B cell (primary cell): ENCODE results near the gene ADGRL2.

Experiments used
- EZH2 ChIP-seq: IDR thresholded peaks from 2 replicates; pipeline ENCODE4 v1.6.1; 2012; ENCODE audit warnings: borderline replicate concordance, low read depth, mild to moderate bottlenecking, moderate library complexity, low read length; ENCODE audit not compliant: insufficient read depth, poor library complexity, severe bottlenecking
- TF ChIP-seq, protein P1 (sequence below): fragments of 200-600 bp; IDR thresholded peaks from one replicate; pipeline ENCODE4 v1.8.0; 2022; ENCODE audit warnings: antibody characterized with exemption, mild to moderate bottlenecking

DNA sequence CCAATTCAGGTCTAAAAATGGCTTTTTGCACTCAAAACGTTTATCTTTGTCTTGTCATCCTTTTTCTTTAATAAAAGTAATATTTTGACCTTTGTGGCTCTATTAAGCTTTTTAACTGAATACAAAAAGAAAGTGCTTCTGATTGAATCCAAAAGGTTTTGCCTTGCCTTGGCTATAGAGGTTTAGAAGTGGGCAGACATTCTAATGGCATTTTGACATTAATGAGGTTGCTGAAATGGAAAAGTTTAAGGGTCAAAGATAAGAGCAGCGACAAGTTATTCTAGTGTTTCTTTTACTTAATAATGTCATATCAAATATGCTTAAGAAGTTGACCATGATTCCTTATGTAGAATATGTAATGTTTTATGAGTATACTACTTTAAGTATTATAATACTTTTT lies 120.2 kb downstream of the ADGRL2 start:
- TF ChIP-seq, protein P1, sequence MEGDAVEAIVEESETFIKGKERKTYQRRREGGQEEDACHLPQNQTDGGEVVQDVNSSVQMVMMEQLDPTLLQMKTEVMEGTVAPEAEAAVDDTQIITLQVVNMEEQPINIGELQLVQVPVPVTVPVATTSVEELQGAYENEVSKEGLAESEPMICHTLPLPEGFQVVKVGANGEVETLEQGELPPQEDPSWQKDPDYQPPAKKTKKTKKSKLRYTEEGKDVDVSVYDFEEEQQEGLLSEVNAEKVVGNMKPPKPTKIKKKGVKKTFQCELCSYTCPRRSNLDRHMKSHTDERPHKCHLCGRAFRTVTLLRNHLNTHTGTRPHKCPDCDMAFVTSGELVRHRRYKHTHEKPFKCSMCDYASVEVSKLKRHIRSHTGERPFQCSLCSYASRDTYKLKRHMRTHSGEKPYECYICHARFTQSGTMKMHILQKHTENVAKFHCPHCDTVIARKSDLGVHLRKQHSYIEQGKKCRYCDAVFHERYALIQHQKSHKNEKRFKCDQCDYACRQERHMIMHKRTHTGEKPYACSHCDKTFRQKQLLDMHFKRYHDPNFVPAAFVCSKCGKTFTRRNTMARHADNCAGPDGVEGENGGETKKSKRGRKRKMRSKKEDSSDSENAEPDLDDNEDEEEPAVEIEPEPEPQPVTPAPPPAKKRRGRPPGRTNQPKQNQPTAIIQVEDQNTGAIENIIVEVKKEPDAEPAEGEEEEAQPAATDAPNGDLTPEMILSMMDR, result no peak
- no peak for TF ChIP-seq EZH2
